SK-N-SH (cell line): ENCODE data around the gene SMAGP. TPM values are rescaled to one million over a fixed set of nuclear protein-coding genes. Genes with fewer than 3 reads are reported as not detected.
"Not testable (repeated sequence)": the region's sequence is repeated elsewhere in the genome, so short reads cannot be mapped to it uniquely, and the experiment has no call there.

Experiments
- CTCF ChIA-PET: fragments of 300-600, 350-600 bp; formaldehyde crosslinking; extraction: SDS; loops from one replicate; lab custom pipeline; 2021; lab: Yijun Ruan, JAX
- POLR2A ChIA-PET: fragments of 350-600 bp; sonication (Branson Sonifier 250); formaldehyde crosslinking; extraction: SDS; loops from one replicate; lab custom pipeline; 2020; ENCODE audit warnings: antibody characterized with exemption, inconsistent platforms; lab: Yijun Ruan, JAX
- DNase-seq: peaks from one replicate; pipeline ENCODE4 v3.0.0; 2012
- H2AFZ ChIP-seq: fragments of 200-600 bp; sonication (generic); 2 replicates; pipeline ENCODE4 v1.8.1; 2016; ENCODE audit warnings: antibody characterized with exemption, mild to moderate bottlenecking, low read depth
- H3F3A ChIP-seq: fragments of 200-600 bp; sonication (generic); replicated peaks from 2 replicates; pipeline ENCODE3; 2016; ENCODE audit warnings: antibody characterized with exemption, mild to moderate bottlenecking; ENCODE audit not compliant: insufficient read depth
- H3K27ac ChIP-seq, 2 experiments: fragments of 200-500 bp in 1 of 2; fragments of 200-600 bp in 1 of 2; sonication (Bioruptor generic) in 1 of 2; sonication (generic), shearing (Covaris generic) in 1 of 2; 2 replicates each; pipeline versions ENCODE4 v1.5.1 to v1.6.1; 2014 to 2016; ENCODE audit warnings: low read depth in 2 of 2, inconsistent platforms in 1 of 2, low read length in 1 of 2, mild to moderate bottlenecking in 1 of 2, mixed read lengths in 1 of 2
- H3K27me3 ChIP-seq: fragments of 200-600 bp; sonication (generic), shearing (Covaris generic); 2 replicates; pipeline ENCODE4 v1.6.1; 2016; ENCODE audit warnings: mixed run types; ENCODE audit not compliant: insufficient read depth
- H3K36me3 ChIP-seq, 2 experiments: fragments of 200-500 bp in 1 of 2; fragments of 200-600 bp in 1 of 2; sonication (Bioruptor generic) in 1 of 2; sonication (generic) in 1 of 2; replicated peaks in 1 of 2; 2 replicates each; pipeline versions ENCODE3 to v1.5.1; 2014 to 2016; ENCODE audit warnings: low read length in 1 of 2, mild to moderate bottlenecking in 1 of 2; ENCODE audit not compliant: insufficient read depth in 2 of 2, control insufficient read depth in 1 of 2
- H3K4me1 ChIP-seq, 2 experiments: fragments of 200-500 bp in 1 of 2; fragments of 200-600 bp in 1 of 2; sonication (Bioruptor generic) in 1 of 2; sonication (generic), shearing (Covaris generic) in 1 of 2; 2 replicates each; pipeline versions ENCODE4 v1.5.1 to v1.6.1; 2014 to 2016; ENCODE audit warnings: low read depth in 1 of 2, low read length in 1 of 2, mixed run types in 1 of 2; ENCODE audit not compliant: insufficient read depth in 2 of 2, control insufficient read depth in 1 of 2
- H3K4me2 ChIP-seq: fragments of 200-600 bp; sonication (generic), shearing (Covaris generic); 2 replicates; pipeline ENCODE4 v1.6.1; 2017; ENCODE audit warnings: mixed run types
- H3K4me3 ChIP-seq, 2 experiments: fragments of 200-500 bp in 1 of 2; fragments of 200-600 bp in 1 of 2; sonication (Bioruptor generic) in 1 of 2; sonication (generic), shearing (Covaris generic) in 1 of 2; 2 replicates each; pipeline versions ENCODE4 v1.5.1 to v1.8.1; 2014 to 2016; ENCODE audit warnings: low read depth in 2 of 2, inconsistent platforms in 1 of 2, low read length in 1 of 2, mild to moderate bottlenecking in 1 of 2, mixed read lengths in 1 of 2, moderate library complexity in 1 of 2
- H3K79me2 ChIP-seq: fragments of 200-600 bp; sonication (generic); 2 replicates; pipeline ENCODE4 v1.8.1; 2017; ENCODE audit warnings: mild to moderate bottlenecking; ENCODE audit not compliant: insufficient read depth
- H3K9ac ChIP-seq: fragments of 200-600 bp; sonication (generic); 2 replicates; pipeline ENCODE4 v1.6.1; 2017; ENCODE audit warnings: mixed run types
- H3K9me2 ChIP-seq: fragments of 200-600 bp; sonication (generic); 2 replicates; pipeline ENCODE4 v1.6.1; 2017; ENCODE audit warnings: mixed run types
- H3K9me3 ChIP-seq: fragments of 200-600 bp; sonication (generic); 2 replicates; pipeline ENCODE4 v1.6.1; 2017; ENCODE audit warnings: mixed run types, mild to moderate bottlenecking, moderate library complexity
- H4K20me1 ChIP-seq: fragments of 200-600 bp; sonication (generic); 2 replicates; pipeline ENCODE4 v1.6.1; 2017; ENCODE audit warnings: mild to moderate bottlenecking, mixed run types; ENCODE audit not compliant: insufficient read depth
- ELF1 ChIP-seq: IDR thresholded peaks from 2 replicates; pipeline ENCODE4 v1.4.0; 2012
- FOSL2 ChIP-seq: IDR thresholded peaks from 2 replicates; pipeline ENCODE4 v1.4.0; 2012; ENCODE audit warnings: low read depth, mild to moderate bottlenecking, moderate library complexity, borderline replicate concordance
- FOXM1 ChIP-seq: IDR thresholded peaks from 2 replicates; pipeline ENCODE4 v1.4.0; 2012; ENCODE audit warnings: low read depth, mild to moderate bottlenecking
- GATA2 ChIP-seq: sonication (generic); formaldehyde crosslinking; IDR thresholded peaks from 2 replicates; pipeline ENCODE4 v1.5.0; 2020; ENCODE audit warnings: mild to moderate bottlenecking, missing genetic modification reagents
- MAX ChIP-seq: IDR thresholded peaks from 2 replicates; pipeline ENCODE4 v1.4.0; 2012; ENCODE audit warnings: low read depth
- POLR2AphosphoS5 ChIP-seq: IDR thresholded peaks from 2 replicates; pipeline ENCODE4 v1.6.1; 2012; ENCODE audit warnings: low read depth, low read length
- RXRA ChIP-seq: IDR thresholded peaks from 2 replicates; pipeline ENCODE4 v1.4.0; 2012; ENCODE audit warnings: low read depth, mild to moderate bottlenecking, borderline replicate concordance
- SIN3A ChIP-seq: IDR thresholded peaks from 2 replicates; pipeline ENCODE4 v1.6.1; 2012; ENCODE audit warnings: low read depth, mild to moderate bottlenecking, low read length, moderate library complexity, borderline replicate concordance
- SMC3 ChIP-seq: IDR thresholded peaks from 2 replicates; pipeline ENCODE4 v1.6.1; 2012; ENCODE audit warnings: low read depth, low read length, improper control_type of control experiment
- TAF1 ChIP-seq: IDR thresholded peaks from 2 replicates; pipeline ENCODE4 v1.6.1; 2012; ENCODE audit warnings: low read depth, mild to moderate bottlenecking, low read length, moderate library complexity, borderline replicate concordance
- TCF12 ChIP-seq: IDR thresholded peaks from 2 replicates; pipeline ENCODE4 v1.4.0; 2012
- USF1 ChIP-seq: IDR thresholded peaks from 2 replicates; pipeline ENCODE4 v1.4.0; 2012; ENCODE audit warnings: low read depth, borderline replicate concordance
- YY1 ChIP-seq: IDR thresholded peaks from 2 replicates; pipeline ENCODE4 v1.4.0; 2012; ENCODE audit warnings: low read depth, mild to moderate bottlenecking
- ZBTB33 ChIP-seq: IDR thresholded peaks from 2 replicates; pipeline ENCODE4 v1.4.0; 2012; ENCODE audit warnings: low read depth, borderline replicate concordance
- WGBS: methylation state at CpG from one replicate; pipeline ENCODE4 v1.1.6; 2017; ENCODE audit warnings: low lambda C conversion rate; 5-methylcytosine and 5-hydroxymethylcytosine counted together
- polyA plus RNA-seq, 3 experiments: library from polyadenylated mRNA; depleted of rRNA; stranded (reverse); fragments of >200 nt; gene quantifications; 2 replicates each; pipeline ENCODE4 v1.2.3, GENCODE V29; 2012

SMAGP gene
- polyA plus RNA-seq, 1 of the 3 experiments (the other 2 are of a cell fraction), result 26.3 TPM

GRCh38 chr12:51318057-51318806 lies 48.0 kb upstream of the SMAGP start:
- ChIA-PET POLR2A (interaction anchor here (0.6 kb wide), 1 partner anchor 15 kb away, joined by 4 read pairs; no protein-coding TSS in a partner anchor), CTCF (interaction anchor here (0.8 kb wide), 1 partner anchor 100 kb away, joined by 3 read pairs; the partner anchor contains the start of gene POU6F1)
- WGBS, result 91% methylated on average over 8 of the region's 8 CpGs

GRCh38 chr12:51311389-51311788 lies 41.2 kb upstream of the SMAGP start:
- ChIA-PET CTCF (no interaction called here), POLR2A (no interaction called here)
- 0 out of 4 replicates have a peak, but pooled peaks cover 0 to 8% of the 10 kb centered on the region in 2 experiments for H3K4me1 ChIP-seq
- no peak overlapping the region for H3K9ac ChIP-seq
- WGBS, result 33% methylated on average over 1 of the region's 1 CpG
- no peaks in the 10 kb centered on the region for H3K9me3 ChIP-seq
- TF ChIP-seq RXRA, result no peak
- TF ChIP-seq USF1, result no peak
- TF ChIP-seq SMC3, result no peak
- TF ChIP-seq ELF1, result no peak
- TF ChIP-seq FOXM1, result no peak
- TF ChIP-seq TAF1, result no peak
- TF ChIP-seq YY1, result no peak
- TF ChIP-seq POLR2AphosphoS5, result no peak
- no peak for TF ChIP-seq GATA2 (CRISPR knock-in tag)
- no peak for TF ChIP-seq TCF12
- TF ChIP-seq SIN3A, result no peak
- no peak for TF ChIP-seq ZBTB33
- no peak for TF ChIP-seq FOSL2
- TF ChIP-seq MAX, result no peak
- H3K36me3 ChIP-seq, result no peaks in the 10 kb centered on the region
- H3K27ac ChIP-seq, result no peak overlapping the region
- no peak overlapping the region for H2AFZ ChIP-seq
- no peak overlapping the region for H3K4me2 ChIP-seq
- no peaks in the 10 kb centered on the region for H3K27me3 ChIP-seq
- no peaks in the 10 kb centered on the region for H3K9me2 ChIP-seq
- no peaks in the 10 kb centered on the region for H3K79me2 ChIP-seq
- H4K20me1 ChIP-seq, result no peaks in the 10 kb centered on the region
- no peak overlapping the region for H3K4me3 ChIP-seq
- no peak for DNase-seq
- H3F3A ChIP-seq, result peaks cover 11% of the 10 kb centered on the region

More at GRCh38 chr12:51318057-51318806, 48.0 kb upstream of the SMAGP start:
- not testable (repeated sequence) for H3K27me3 ChIP-seq, H3K4me2 ChIP-seq, DNase-seq, H3K9ac ChIP-seq, H2AFZ ChIP-seq, H3K9me3 ChIP-seq, H3K4me3 ChIP-seq, H3K27ac ChIP-seq, H4K20me1 ChIP-seq, H3F3A ChIP-seq, H3K4me1 ChIP-seq, H3K9me2 ChIP-seq, H3K36me3 ChIP-seq, H3K79me2 ChIP-seq
